Tibial nerve (tissue), 4 donors: ENCODE results near the gene SYNJ2. TPM values are rescaled to one million over a fixed set of nuclear protein-coding genes. Genes with fewer than 3 reads are reported as not detected.

Source experiments
- DNase-seq, 2 donors: peaks; one replicate each; pipeline ENCODE4 v3.0.0-alpha.2; 2019; ENCODE audit warnings: low spot score in 2 of 2
- H3K27ac ChIP-seq, 4 donors: fragments of 200-600 bp; sonication (generic) in 3 of 4; one replicate each; pipeline ENCODE4 v1.5.1; 2017 to 2019; ENCODE audit warnings: mild to moderate bottlenecking in 1 of 4
- H3K27me3 ChIP-seq, 2 donors: fragments of 200-600 bp; sonication (generic) in 1 of 2; one replicate each; pipeline versions ENCODE4 v1.5.1 to v1.6.0; 2017 to 2019
- H3K36me3 ChIP-seq, 3 donors: fragments of 200-600 bp; sonication (generic); one replicate each; pipeline ENCODE4 v1.5.1; 2018 to 2019
- H3K4me1 ChIP-seq, 4 donors: fragments of 200-600 bp; sonication (generic) in 3 of 4; one replicate each; pipeline ENCODE4 v1.5.1; 2017 to 2019
- H3K4me3 ChIP-seq, 4 donors: fragments of 200-600 bp; sonication (generic) in 3 of 4; one replicate each; pipeline ENCODE4 v1.5.1; 2017 to 2019; ENCODE audit warnings: mild to moderate bottlenecking in 1 of 4, moderate library complexity in 1 of 4
- H3K9me3 ChIP-seq, 4 donors: fragments of 200-600 bp; sonication (generic) in 3 of 4; one replicate each; pipeline ENCODE4 v1.5.1; 2017 to 2019
- EP300 ChIP-seq, 2 donors: sonication (generic); formaldehyde crosslinking; IDR thresholded peaks; one replicate each; pipeline ENCODE4 v1.6.1; 2017; ENCODE audit warnings: antibody characterized with exemption in 2 of 2, mild to moderate bottlenecking in 1 of 2
- POLR2A ChIP-seq, 2 donors: fragments of 450-650 bp; IDR thresholded peaks; one replicate each; pipeline ENCODE4 v1.6.1; 2017; ENCODE audit warnings: antibody characterized with exemption in 2 of 2, mild to moderate bottlenecking in 2 of 2, moderate library complexity in 2 of 2
- WGBS, 2 donors: methylation state at CpG; one replicate each; pipeline ENCODE4 v1.1.5; 2018; 5-methylcytosine and 5-hydroxymethylcytosine counted together
- total RNA-seq, 4 donors: library from RNA; depleted of rRNA; stranded (reverse); fragments of >200 nt; gene quantifications; one replicate each; pipeline ENCODE4 v1.1.0, GENCODE V29; 2016
- TF ChIP-seq, protein P1 (sequence below), 5 experiments: fragments of 200-600 bp in 3 of 5; fragments of 450-650 bp in 2 of 5; sonication (generic) in 3 of 5; IDR thresholded peaks; one replicate each; pipeline ENCODE4 v1.5.1; 2016 to 2019; ENCODE audit warnings: antibody characterized with exemption in 5 of 5, mild to moderate bottlenecking in 3 of 5, moderate library complexity in 2 of 5

Gene SYNJ2
- total RNA-seq, 4 donors from 2014 or later, result 4.4 to 10.5 (median 5.6) TPM

DNA sequence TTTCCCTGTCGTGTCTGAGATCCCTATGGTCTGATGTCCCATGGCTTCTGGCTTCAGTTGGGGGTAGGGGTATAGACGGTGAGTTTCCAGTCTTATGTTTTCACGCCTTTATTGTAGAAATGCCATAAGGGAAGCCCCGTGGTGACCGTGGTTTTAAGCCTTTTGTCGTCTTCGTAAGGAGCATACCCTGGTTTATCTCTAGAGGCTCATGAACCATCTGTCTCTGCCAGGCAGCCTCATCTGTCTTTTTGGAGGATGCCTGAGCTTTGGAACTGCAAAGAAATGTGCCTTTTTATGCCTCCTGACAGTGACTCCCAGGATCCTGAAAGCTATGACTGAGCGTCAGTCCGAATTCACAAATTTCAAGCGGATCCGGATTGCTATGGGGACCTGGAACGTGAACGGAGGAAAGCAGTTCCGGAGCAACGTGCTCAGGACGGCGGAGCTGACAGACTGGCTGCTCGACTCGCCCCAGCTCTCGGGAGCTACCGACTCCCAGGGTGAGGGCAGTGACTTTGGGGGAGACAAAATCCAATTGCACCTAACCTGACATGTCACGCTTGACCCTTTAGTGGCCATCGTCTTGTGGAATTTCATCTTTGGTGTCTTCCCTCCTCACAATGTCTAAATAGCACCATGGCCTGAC lies 84.6 kb downstream of the SYNJ2 start:
- WGBS, 2 donors, result 88 to 92% methylated on average over 23 of the region's 23 CpGs
- H3K36me3 ChIP-seq, result peaks cover 0 to 28% (median 0%) of the 10 kb centered on the region in 3 donors
- DNase-seq, result no peak

DNA sequence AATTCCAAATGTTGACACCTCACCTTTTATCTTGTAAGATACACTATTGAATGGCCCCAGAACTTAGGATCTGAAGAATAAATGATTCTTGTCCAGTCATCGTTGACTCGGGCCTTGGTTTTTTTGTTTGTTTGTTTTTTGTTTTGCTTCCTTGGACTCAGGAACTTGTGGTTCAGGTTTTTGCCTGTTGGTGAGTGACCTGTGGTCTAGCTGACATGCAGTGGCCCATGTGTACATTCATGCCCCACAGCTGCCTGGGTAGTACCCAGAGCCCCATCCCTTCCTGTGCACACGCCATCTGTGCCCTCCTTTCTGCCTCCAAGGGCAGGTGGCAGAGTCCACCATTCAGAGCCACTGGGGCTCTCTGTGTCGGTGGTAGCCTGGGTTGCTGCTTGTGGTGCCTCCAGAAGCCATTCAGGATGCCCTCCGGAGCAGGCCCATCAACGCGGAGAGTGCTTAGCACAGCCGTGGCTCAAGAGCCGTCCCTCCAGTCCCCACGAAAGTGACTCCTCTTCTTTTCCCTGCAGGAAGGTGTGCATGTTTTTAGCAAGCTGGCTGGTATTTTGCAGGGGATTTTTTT lies 85.9 kb downstream of the SYNJ2 start:
- no peak for TF ChIP-seq EP300 (IDR thresholded peaks at IDR 0.05)
- TF ChIP-seq, protein P1, sequence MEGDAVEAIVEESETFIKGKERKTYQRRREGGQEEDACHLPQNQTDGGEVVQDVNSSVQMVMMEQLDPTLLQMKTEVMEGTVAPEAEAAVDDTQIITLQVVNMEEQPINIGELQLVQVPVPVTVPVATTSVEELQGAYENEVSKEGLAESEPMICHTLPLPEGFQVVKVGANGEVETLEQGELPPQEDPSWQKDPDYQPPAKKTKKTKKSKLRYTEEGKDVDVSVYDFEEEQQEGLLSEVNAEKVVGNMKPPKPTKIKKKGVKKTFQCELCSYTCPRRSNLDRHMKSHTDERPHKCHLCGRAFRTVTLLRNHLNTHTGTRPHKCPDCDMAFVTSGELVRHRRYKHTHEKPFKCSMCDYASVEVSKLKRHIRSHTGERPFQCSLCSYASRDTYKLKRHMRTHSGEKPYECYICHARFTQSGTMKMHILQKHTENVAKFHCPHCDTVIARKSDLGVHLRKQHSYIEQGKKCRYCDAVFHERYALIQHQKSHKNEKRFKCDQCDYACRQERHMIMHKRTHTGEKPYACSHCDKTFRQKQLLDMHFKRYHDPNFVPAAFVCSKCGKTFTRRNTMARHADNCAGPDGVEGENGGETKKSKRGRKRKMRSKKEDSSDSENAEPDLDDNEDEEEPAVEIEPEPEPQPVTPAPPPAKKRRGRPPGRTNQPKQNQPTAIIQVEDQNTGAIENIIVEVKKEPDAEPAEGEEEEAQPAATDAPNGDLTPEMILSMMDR (IDR thresholded peaks at IDR 0.05), result no peak
- TF ChIP-seq POLR2A (IDR thresholded peaks at IDR 0.05), result no peak
- no peak overlapping the region for H3K4me3 ChIP-seq
- peaks cover 0 to 22% (median 0%) of the 10 kb centered on the region in 3 donors for H3K36me3 ChIP-seq
- peaks cover 0 to 8% (median 0%) of the 10 kb centered on the region in 4 donors for H3K9me3 ChIP-seq
- H3K4me1 ChIP-seq, result peaks cover 0 to 11% (median 2%) of the 10 kb centered on the region in 4 donors
- WGBS, 2 donors, result 90 to 94% methylated on average over 10 of the region's 10 CpGs
- H3K27ac ChIP-seq, result no peak overlapping the region
- no peaks in the 10 kb centered on the region for H3K27me3 ChIP-seq
- DNase-seq, result no peak

More for the DNA sequence above, 84.6 kb downstream of the SYNJ2 start:
- H3K4me1 ChIP-seq, result peaks cover 0 to 14% (median 0%) of the 10 kb centered on the region in 4 donors
- H3K27ac ChIP-seq, result no peak overlapping the region
- H3K9me3 ChIP-seq, result peaks cover 0 to 19% (median 0%) of the 10 kb centered on the region in 4 donors
- TF ChIP-seq EP300 (IDR thresholded peaks at IDR 0.05), result no peak
- TF ChIP-seq, protein P1 (IDR thresholded peaks at IDR 0.05), result no peak
- no peak for TF ChIP-seq POLR2A (IDR thresholded peaks at IDR 0.05)
- no peak overlapping the region for H3K4me3 ChIP-seq
- no peaks in the 10 kb centered on the region for H3K27me3 ChIP-seq

DNA sequence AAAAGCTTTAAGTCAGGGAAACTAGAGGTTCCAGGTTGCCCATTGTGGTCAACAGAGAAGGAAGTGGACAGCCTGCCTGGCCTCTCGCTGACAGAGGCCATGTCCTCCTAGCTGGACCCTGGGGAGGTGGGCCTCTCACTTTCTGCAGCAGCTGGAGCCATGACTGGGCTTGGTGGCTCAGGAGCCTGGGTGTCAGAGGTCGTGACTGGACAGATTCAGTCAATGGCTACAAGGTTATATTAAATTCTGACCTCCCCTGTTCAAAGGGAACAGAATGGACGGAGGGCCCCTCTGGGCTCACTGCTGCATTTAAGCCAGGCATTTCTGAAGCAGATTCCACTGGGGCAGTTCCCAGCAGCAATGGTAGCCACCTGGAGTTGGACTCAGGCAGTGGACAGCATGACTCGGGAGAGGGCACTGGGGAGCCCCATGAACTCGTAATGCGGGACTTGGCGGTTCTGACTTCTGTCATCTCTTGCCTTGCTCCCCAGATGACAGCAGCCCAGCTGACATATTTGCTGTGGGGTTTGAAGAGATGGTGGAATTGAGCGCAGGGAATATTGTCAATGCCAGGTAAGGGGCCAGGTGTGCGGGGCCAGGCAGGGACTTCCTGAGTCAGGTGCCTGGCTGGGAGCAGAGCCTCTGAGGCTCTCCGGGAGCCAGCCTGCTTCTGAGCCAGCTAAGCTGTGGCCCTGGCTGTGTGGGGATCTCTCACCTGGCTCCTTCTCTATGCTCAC lies 86.7 kb downstream of the SYNJ2 start:
- 84 to 88% methylated on average over 10 of the region's 10 CpGs for WGBS, 2 donors
- Histone ChIP-seq H3K36me3 (peaks cover 0 to 19% (median 0%) of the 10 kb centered on the region in 3 donors), H3K27me3 (no peaks in the 10 kb centered on the region), H3K4me1 (peaks cover 0 to 11% (median 2%) of the 10 kb centered on the region in 4 donors), H3K9me3 (no peaks in the 10 kb centered on the region), H3K27ac (peak overlapping the region in 1 of 4 donors; percentile 58), H3K4me3 (no peak overlapping the region)
- no peak for DNase-seq
- TF ChIP-seq, protein P1 (IDR thresholded peaks at IDR 0.05), result no peak
- TF ChIP-seq EP300 (IDR thresholded peaks at IDR 0.05), result no peak
- TF ChIP-seq POLR2A (IDR thresholded peaks at IDR 0.05), result no peak

DNA sequence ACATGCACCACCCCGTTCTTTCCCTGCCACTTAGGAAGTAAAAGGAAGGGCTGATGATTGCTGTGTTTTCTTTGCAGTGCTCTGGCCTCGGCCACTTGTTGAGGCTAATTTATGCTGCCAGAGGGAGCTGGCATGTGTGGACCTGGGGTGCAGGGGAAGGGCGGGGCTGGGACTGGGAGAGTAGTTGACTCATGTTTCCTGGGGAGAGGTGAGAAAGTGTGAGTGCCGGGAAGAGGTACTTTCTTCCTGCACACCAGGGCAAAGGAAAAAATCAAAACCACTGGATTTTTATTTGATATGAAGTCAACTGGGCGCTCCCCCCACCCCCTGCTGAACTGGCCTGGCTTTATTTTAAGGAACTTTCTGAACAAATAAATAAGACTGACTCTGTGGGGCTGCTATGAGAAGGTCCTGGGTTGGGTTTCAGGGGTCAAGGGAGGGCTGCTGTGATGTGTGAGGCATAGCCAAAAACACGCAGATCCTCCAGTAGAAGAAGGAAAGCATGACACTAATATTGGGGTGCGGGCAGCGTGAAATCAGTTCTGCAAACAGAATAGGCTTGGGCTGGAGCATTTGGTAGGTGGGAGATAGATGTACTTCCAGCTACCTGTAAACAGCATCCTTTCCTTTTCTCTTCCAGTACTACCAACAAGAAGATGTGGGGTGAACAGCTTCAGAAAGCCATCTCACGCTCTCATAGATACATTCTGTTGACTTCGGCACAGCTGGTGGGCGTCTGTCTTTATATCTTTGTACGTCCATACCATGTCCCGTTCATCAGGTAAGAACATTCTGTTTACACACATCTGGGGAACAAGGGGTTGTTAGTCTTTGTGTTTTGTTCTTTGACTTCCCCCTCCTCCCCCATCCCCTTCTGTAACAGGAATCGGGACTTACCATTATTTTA lies 87.5 kb downstream of the SYNJ2 start:
- no peak for DNase-seq
- Histone ChIP-seq H3K4me3 (no peak overlapping the region), H3K4me1 (peaks cover 0 to 11% (median 2%) of the 10 kb centered on the region in 4 donors), H3K27ac (peak overlapping the region in 1 of 4 donors; percentile 58), H3K36me3 (peaks cover 0 to 13% (median 0%) of the 10 kb centered on the region in 3 donors), H3K27me3 (no peaks in the 10 kb centered on the region), H3K9me3 (no peaks in the 10 kb centered on the region)
- TF ChIP-seq POLR2A (IDR thresholded peaks at IDR 0.05), result no peak
- TF ChIP-seq, protein P1 (IDR thresholded peaks at IDR 0.05), result no peak
- no peak for TF ChIP-seq EP300 (IDR thresholded peaks at IDR 0.05)
- WGBS, 2 donors, result 75 to 79% methylated on average over 14 of the region's 14 CpGs
